NB4 (cell line): ENCODE data around the gene ABCB9.

ENCODE experiments used
- DNase-seq: peaks from one replicate; pipeline ENCODE4 v3.0.0; 2010; ENCODE audit warnings: low read depth
- H3K4me3 ChIP-seq: one replicate; pipeline ENCODE4 v1.5.1; 2011; ENCODE audit warnings: mild to moderate bottlenecking, low read depth, low read length, moderate library complexity
- CTCF ChIP-seq: IDR thresholded peaks from one replicate; pipeline ENCODE4 v1.5.1; 2012; ENCODE audit warnings: low read depth, low read length
- MAX ChIP-seq: IDR thresholded peaks from 2 replicates; pipeline ENCODE4 v1.6.1; 2011; ENCODE audit warnings: low read depth, low read length
- MYC ChIP-seq: IDR thresholded peaks from 2 replicates; pipeline ENCODE4 v1.6.1; 2011; ENCODE audit warnings: low read depth, low read length
- POLR2A ChIP-seq: IDR thresholded peaks from 2 replicates; pipeline ENCODE4 v1.6.1; 2011; ENCODE audit warnings: mild to moderate bottlenecking; ENCODE audit not compliant: insufficient read length; ENCODE audit errors: extremely low read depth

ABCB9 gene

GRCh38 chr12:122995503-122996187 lies 29.4 kb upstream of the ABCB9 start:
- DNase-seq = no peak
- H3K4me3 ChIP-seq = no peak overlapping the region
- TF ChIP-seq POLR2A (no peak), MYC (no peak), MAX (no peak), CTCF (no peak)

- TF ChIP-seq POLR2A (no peak), CTCF (no peak)
- no peak overlapping the region for H3K4me3 ChIP-seq
- no peak for DNase-seq
Observed at GRCh38 chr12:122994781-122995502, 28.7 kb upstream of the ABCB9 start.

- no peak overlapping the region for H3K4me3 ChIP-seq
- no peak for DNase-seq
- no peak for TF ChIP-seq CTCF
Observed at GRCh38 chr12:122994140-122994675, 27.9 kb upstream of the ABCB9 start.

- no peak for TF ChIP-seq CTCF
- no peak for TF ChIP-seq MAX
- no peak for TF ChIP-seq MYC
- TF ChIP-seq POLR2A = no peak
- no peak overlapping the region for H3K4me3 ChIP-seq
- no peak for DNase-seq
Observed at GRCh38 chr12:122992386-122992785, 26.1 kb upstream of the ABCB9 start.

- peak; percentile 18 for DNase-seq
- no peak overlapping the region for H3K4me3 ChIP-seq
- no peak for TF ChIP-seq POLR2A
- no peak for TF ChIP-seq CTCF
- no peak for TF ChIP-seq MYC
- no peak for TF ChIP-seq MAX
Observed at GRCh38 chr12:122991623-122992275, 25.5 kb upstream of the ABCB9 start.
